Measurements from ENCODE around the gene SNX24.

Gene SNX24

GRCh38 chr5:122985954-122986721 is 140.7 kb downstream of the SNX24 start:
- DNase-seq, result no peak
- no peaks in the 10 kb centered on the region for H3K9me3 ChIP-seq (ENCODE audit: insufficient read depth, low read length, severe bottlenecking)
- H3K9ac ChIP-seq (ENCODE audit: low read depth, low read length), result no peak overlapping the region
- no peaks in the 10 kb centered on the region for H4K20me1 ChIP-seq (ENCODE audit: insufficient read depth, low read length)
- no peaks in the 10 kb centered on the region for H3K27me3 ChIP-seq (ENCODE audit: insufficient read depth, low read length, poor library complexity)
- no peak overlapping the region for H3K4me3 ChIP-seq (ENCODE audit: low read depth in 1 of 2, low read length in 2 of 2)
- H3K36me3 ChIP-seq (ENCODE audit: insufficient read depth, low read length), result no peaks in the 10 kb centered on the region
- H3K4me1 ChIP-seq (ENCODE audit: insufficient read depth, low read length), result no peaks in the 10 kb centered on the region
- H3K27ac ChIP-seq (ENCODE audit: low read length), result no peak overlapping the region
- no peak overlapping the region for H3K4me2 ChIP-seq (ENCODE audit: insufficient read depth, low read length)
- H3K79me2 ChIP-seq (ENCODE audit: insufficient read depth, low read length), result no peaks in the 10 kb centered on the region
- no peak overlapping the region for H2AFZ ChIP-seq (ENCODE audit: low read depth, low read length)
- ATAC-seq (ENCODE audit: insufficient read depth, low read depth), result no peak
- TF ChIP-seq EZH2 (IDR thresholded peaks at IDR 0.05; ENCODE audit: borderline replicate concordance, low read depth, low read length, severe bottlenecking), result no peak
- TF ChIP-seq, protein P1, sequence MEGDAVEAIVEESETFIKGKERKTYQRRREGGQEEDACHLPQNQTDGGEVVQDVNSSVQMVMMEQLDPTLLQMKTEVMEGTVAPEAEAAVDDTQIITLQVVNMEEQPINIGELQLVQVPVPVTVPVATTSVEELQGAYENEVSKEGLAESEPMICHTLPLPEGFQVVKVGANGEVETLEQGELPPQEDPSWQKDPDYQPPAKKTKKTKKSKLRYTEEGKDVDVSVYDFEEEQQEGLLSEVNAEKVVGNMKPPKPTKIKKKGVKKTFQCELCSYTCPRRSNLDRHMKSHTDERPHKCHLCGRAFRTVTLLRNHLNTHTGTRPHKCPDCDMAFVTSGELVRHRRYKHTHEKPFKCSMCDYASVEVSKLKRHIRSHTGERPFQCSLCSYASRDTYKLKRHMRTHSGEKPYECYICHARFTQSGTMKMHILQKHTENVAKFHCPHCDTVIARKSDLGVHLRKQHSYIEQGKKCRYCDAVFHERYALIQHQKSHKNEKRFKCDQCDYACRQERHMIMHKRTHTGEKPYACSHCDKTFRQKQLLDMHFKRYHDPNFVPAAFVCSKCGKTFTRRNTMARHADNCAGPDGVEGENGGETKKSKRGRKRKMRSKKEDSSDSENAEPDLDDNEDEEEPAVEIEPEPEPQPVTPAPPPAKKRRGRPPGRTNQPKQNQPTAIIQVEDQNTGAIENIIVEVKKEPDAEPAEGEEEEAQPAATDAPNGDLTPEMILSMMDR (IDR thresholded peaks at IDR 0.05; ENCODE audit: borderline replicate concordance, extremely low read depth, low read length, poor library complexity, severe bottlenecking), result no peak

- Histone ChIP-seq H3K4me3 (ENCODE audit: low read depth in 1 of 2, low read length in 2 of 2) (no peak overlapping the region), H3K9me3 (ENCODE audit: insufficient read depth, low read length, severe bottlenecking) (no peaks in the 10 kb centered on the region), H3K4me1 (ENCODE audit: insufficient read depth, low read length) (no peaks in the 10 kb centered on the region), H3K4me2 (ENCODE audit: insufficient read depth, low read length) (no peak overlapping the region), H3K36me3 (ENCODE audit: insufficient read depth, low read length) (no peaks in the 10 kb centered on the region), H3K27me3 (ENCODE audit: insufficient read depth, low read length, poor library complexity) (no peaks in the 10 kb centered on the region), H3K27ac (ENCODE audit: low read length) (no peak overlapping the region), H3K79me2 (ENCODE audit: insufficient read depth, low read length) (no peaks in the 10 kb centered on the region), H3K9ac (ENCODE audit: low read depth, low read length) (no peak overlapping the region), H2AFZ (ENCODE audit: low read depth, low read length) (no peak overlapping the region), H4K20me1 (ENCODE audit: insufficient read depth, low read length) (no peaks in the 10 kb centered on the region)
- ATAC-seq (ENCODE audit: insufficient read depth, low read depth), result no peak
- no peak for DNase-seq
- TF ChIP-seq EZH2 (IDR thresholded peaks at IDR 0.05; ENCODE audit: borderline replicate concordance, low read depth, low read length, severe bottlenecking), result no peak
- TF ChIP-seq, protein P1 (IDR thresholded peaks at IDR 0.05; ENCODE audit: borderline replicate concordance, extremely low read depth, low read length, poor library complexity, severe bottlenecking), result no peak
Observed at GRCh38 chr5:122996091-122996490, 150.7 kb downstream of the SNX24 start.

DNA sequence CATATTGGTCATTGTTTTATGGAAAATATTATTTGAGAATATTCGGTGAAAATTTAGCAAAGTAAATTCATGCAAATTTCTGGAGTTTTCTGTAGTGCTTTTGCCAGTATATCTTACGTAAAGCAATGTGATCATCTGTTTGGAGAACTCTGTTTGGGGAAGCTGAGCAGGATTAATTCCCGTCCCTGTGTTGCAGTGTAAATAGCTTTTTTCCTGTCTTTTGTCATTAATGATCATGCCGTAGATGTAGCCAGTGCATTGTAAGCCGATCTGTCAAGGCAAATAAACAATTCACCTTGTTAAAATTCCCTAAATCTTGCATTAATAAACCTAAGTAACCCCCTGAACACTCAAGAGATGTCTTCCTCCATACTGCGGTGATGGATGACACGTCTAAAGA is 151.9 kb downstream of the SNX24 start:
- H4K20me1 ChIP-seq (ENCODE audit: insufficient read depth, low read length), result no peaks in the 10 kb centered on the region
- no peak overlapping the region for H2AFZ ChIP-seq (ENCODE audit: low read depth, low read length)
- ATAC-seq (ENCODE audit: insufficient read depth, low read depth) (no peak), DNase-seq (no peak)
- no peaks in the 10 kb centered on the region for H3K9me3 ChIP-seq (ENCODE audit: insufficient read depth, low read length, severe bottlenecking)
- no peak overlapping the region for H3K27ac ChIP-seq (ENCODE audit: low read length)
- H3K9ac ChIP-seq (ENCODE audit: low read depth, low read length), result no peak overlapping the region
- no peaks in the 10 kb centered on the region for H3K36me3 ChIP-seq (ENCODE audit: insufficient read depth, low read length)
- no peaks in the 10 kb centered on the region for H3K27me3 ChIP-seq (ENCODE audit: insufficient read depth, low read length, poor library complexity)
- TF ChIP-seq EZH2 (IDR thresholded peaks at IDR 0.05; ENCODE audit: borderline replicate concordance, low read depth, low read length, severe bottlenecking), result no peak
- TF ChIP-seq, protein P1 (IDR thresholded peaks at IDR 0.05; ENCODE audit: borderline replicate concordance, extremely low read depth, low read length, poor library complexity, severe bottlenecking), result no peak
- no peaks in the 10 kb centered on the region for H3K79me2 ChIP-seq (ENCODE audit: insufficient read depth, low read length)
- H3K4me1 ChIP-seq (ENCODE audit: insufficient read depth, low read length), result no peaks in the 10 kb centered on the region
- H3K4me2 ChIP-seq (ENCODE audit: insufficient read depth, low read length), result no peak overlapping the region
- H3K4me3 ChIP-seq (ENCODE audit: low read depth in 1 of 2, low read length in 2 of 2), result no peak overlapping the region

Data from DND-41 (cell line).